Activated CD4-positive, alpha-beta T cell treated with anti-CD3 and anti-CD28 coated beads for 4 hours (primary cell): ENCODE results near the gene OR2T27.
"Not testable (repeated sequence)": the region's sequence is repeated elsewhere in the genome, so short reads cannot be mapped to it uniquely, and the experiment has no call there.

Source experiments
- DNase-seq, 2 donors: peaks; one replicate each; pipeline ENCODE4 v3.0.0-alpha.2; 2020

The OR2T27 gene

DNA sequence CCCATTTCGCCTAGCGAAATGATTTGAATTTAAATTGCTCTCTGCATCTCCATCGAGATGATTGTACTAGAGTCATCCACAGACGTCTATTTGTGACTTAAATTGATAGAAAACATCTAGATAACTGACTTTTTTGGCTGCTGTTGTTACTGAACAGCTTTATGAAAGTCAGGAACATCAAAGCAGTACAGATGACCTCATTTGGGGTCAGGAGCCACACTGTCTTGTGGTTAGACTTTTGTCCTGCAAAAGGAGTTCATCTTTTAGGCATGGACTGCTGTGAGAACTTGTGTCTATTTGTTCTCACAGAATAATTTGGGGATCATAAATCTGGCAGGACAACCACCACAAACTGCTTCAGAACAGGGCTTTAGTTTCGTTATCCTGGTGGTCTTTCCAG lies 15.7 kb downstream of the OR2T27 start:
- DNase-seq, result not testable (repeated sequence)

DNA sequence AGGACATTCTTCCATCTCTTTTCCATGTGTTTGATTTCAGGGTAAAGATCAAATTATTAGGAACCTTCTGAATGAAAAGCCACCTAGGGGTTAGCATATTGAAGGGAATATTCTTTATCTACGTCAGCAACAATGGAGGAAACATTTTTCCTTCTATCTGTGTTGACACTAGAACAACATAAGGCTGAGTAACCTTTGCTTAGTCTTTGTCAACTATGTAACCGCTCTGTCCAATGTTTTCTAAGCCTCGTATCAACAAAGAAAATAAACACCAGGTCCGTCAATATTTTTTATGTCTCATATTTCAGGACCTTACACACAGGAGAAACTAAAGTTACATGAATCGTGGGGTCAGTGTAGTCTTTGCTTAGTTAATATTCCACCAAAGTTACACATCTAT lies 18.7 kb downstream of the OR2T27 start:
- DNase-seq, result not testable (repeated sequence)

DNA sequence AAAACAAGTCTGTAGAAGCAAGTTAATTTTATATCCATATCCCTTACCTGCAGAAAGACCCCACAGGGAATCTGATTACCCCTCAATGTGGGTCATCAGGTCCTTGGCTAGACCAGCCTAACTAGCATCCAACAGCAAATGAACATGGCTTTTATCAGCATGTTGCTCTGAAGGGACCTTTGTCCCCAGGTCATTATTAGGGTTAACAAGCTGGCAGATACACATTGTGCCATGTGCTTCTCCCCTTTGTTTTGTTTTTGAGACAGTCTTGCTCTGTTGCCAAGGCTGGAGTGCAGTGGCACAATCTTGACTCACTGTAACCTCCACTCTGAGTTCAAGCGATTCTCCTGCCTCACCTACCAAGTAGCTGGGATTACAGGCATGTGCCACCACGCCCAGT lies 20.3 kb downstream of the OR2T27 start, which contains the start of gene OR2T11:
Gene OR2T11 (minus strand): TSS at position 101 of the 400 bp plus-strand sequence. CDS start 7,963 bp downstream, outside the sequence.
- DNase-seq, result not testable (repeated sequence)

DNA sequence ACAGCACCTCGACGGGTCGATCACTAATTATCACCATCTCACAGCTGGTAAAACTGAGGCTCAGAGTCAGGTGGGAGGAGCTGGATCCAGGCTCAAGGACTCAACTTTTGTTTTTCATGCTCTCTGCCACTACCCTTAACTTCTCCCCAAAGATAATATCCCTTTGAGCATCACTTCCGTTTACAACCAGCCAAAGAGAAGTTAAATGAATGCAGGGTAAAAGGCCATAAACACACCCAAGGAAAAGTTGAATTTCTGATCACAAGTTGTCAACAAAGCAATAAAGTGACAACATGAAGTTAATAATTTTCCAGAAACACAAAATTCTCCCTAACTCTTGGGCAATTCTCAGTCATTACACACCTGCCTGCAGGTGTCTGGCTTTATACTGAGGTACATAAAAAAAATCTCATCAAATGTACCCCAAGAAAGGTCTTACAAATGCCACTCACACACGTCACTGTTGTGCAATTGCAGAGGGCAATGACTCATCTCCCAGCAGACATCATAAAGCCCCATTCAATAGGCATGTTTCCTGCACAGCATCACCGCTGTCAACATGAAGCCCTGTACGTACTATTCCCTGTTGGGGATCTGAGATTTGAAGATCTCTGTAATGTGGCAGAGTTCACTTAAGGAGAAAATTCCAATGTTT lies 23.8 kb downstream of the OR2T27 start:
- no peak for DNase-seq

DNA sequence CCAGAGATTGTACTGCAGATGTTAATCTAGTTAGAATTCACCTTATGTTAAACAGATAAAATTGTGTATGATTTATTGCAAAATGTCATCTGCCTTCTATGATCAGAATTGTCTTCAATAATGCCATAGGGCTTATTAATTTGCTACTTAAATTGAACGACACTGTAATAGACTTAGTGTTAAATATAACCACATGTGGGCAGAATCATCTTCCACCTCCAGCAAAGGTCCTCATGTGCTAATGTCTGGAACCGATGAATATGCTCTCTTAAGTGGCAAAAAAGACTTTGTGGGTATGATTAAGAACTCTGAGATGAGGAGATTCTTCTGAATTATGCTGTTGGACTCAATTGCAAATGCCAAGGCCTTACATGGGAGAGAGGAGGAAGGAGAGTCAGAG lies 24.8 kb downstream of the OR2T27 start:
- no peak for DNase-seq

DNA sequence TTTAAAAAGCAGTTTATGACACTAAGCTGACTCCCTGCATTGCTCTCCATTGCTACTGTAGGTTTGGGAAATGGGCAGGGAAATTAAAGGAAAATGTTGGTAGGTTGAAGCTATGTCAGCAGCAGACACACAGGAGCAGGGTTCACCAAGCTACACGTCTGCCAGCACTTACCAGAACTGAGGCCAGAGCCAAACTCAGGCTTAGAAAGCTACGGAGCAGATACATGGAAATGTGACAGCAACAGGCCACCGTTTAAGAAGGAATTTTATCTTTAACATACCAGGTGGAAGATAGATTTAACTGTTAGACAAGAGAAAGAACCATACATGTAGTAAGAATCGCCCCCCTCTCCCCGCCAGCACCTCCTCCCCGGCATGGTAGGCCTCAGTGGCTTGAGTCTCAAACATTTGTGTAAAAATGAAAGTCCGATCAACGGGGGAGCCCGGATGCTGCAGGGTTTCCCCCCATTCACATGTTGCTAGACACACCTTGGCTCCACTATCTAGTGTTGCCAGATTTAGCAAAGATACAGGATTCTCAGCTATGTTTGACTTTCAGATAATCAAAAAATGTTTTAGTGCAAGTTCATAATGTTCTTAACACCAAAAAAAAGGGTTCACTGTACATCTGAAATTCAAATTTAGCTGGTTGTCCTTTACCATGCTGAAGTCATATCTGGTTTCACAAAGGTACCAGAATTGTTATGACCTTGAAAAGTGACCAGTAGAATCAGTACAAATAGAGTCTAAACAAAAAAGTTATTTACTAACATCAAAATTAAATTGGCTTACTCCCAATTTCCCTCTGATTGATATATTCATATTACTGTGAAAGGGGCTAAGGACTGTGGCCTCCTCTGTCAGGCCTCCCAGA lies 27.1 kb downstream of the OR2T27 start:
- no peak for DNase-seq

DNA sequence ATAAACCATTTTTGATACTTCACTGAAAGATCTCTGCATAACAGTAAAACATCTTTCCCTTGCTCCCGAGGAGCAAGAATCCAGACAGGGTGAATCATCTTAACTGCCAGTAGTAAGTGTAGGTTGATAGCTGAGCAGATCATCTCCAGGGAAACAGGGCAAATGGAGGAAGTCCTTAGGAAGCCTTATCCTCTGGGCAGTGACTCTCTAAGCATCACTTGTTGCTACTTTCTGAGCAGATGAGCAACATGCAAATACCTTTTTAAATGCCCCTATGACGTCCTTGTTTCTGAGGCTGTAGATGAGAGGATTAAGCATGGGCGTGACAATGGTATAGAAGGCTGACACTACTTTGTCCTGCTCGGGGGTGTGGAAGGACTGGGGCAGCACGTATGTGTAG lies 29.4 kb downstream of the OR2T27 start:
- no peak for DNase-seq

DNA sequence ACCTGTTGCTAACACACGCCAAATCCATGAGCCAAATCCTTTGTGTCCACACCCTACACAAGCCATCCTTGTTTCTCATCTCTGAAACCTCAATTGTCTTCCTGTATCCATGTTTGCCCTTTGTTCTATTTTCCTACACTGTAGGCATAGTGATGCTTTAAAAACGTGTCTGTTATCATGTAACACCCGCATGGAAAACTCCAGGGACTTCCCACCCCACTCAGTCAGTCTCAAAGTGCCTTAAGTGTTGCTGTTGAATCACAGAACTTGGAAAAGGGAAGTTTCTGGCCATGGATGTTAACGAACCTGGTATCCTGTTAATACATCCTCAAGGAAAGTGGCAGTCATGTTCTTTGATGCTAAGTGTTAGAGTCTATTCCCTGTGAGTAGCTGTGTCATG lies 30.2 kb downstream of the OR2T27 start:
- no peak for DNase-seq

DNA sequence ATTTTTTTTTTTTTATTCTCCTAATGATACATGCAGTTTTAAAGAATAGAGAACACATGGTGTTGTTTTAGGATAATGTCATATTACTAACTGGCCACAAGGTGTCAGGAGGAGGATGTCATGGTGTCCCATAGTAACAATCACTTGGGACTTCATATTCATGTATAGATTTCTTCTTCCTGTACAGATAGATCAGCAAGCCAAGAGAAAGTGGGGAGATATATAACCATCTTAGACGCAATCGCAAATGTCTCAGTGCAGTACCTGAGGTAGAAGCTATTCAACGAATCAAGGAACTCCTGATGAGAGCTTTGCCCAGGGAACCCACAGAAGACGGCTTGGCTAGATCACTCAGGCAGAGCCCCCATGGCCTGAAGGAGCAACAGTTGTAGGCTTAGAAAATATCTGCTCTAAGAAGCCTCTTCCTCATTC lies 32.7 kb downstream of the OR2T27 start:
- no peak for DNase-seq

DNA sequence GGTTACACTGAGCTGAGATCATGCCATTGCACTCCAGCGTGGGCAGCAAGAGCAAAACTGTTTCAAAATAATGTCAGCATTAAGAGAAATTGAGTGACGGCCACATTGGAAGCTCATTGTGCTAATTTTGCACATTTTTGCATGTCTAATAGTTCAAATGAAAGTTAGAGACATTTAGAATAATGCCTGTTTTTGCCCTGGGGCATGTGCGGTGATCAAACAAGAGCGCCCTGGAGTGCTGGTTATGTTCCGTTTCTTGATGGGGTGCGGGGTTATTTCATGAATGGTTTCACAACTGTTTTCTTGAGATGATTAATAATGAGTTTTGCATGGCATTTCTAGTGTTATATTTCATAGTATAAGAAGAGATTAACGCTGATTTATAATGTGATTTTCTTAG lies 33.6 kb downstream of the OR2T27 start:
- DNase-seq, result no peak

DNA sequence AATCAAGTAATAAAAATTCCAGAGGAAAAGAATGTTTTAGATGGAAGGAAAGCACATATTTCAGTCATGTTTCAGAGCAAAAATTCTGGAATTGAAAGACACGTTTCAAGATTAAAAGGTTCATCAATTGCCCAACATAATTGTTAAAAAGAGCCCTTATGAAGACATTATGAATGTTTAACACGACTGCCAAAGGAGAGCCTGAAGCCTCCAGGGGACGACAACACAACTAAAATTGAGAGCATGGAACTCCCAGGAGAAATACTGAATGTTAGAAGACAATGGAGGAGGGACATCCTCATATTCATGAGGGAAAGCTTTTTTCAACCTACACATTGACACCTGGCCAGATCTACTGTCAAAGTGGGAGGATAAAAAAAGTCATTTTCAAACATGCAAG lies 36.5 kb downstream of the OR2T27 start:
- DNase-seq, result peak; percentile 46 to 48

DNA sequence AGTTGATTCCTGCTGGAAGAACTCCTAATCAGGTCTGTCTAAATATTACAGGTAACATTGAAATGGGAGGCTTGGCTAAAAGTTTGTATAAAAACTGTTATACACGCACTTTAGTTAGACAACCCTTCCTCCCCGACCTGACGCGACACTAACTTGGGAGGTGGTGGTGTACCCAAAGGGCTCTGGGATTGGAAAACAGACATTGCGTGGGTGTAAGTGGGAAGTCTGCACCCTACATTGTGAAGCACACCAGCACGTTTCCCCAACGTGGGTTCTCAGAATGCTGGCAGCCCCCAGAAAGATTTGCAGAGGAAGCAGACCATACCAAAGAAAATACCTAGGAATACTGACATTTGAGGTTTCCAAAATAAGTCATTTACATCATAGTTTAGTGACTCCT lies 37.2 kb downstream of the OR2T27 start:
- no peak for DNase-seq

DNA sequence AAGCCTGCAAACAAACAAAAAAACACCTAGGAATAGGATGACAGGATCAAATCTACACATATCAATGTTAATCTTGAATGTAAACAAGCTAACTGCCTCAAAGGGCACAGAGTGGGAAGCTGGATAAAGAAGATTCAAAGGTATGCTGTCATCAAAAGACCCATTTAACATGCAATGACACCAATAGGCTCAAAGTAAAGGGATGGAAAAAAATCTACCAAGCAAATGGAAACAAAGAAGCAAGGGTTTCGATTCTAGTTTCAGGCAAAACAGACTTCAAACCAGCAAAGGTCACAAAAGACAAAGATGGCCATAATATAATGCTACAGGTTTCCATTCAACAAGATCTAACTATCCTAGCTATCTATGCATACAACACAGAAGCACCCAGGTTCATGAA lies 41.6 kb downstream of the OR2T27 start:
- no peak for DNase-seq

DNA sequence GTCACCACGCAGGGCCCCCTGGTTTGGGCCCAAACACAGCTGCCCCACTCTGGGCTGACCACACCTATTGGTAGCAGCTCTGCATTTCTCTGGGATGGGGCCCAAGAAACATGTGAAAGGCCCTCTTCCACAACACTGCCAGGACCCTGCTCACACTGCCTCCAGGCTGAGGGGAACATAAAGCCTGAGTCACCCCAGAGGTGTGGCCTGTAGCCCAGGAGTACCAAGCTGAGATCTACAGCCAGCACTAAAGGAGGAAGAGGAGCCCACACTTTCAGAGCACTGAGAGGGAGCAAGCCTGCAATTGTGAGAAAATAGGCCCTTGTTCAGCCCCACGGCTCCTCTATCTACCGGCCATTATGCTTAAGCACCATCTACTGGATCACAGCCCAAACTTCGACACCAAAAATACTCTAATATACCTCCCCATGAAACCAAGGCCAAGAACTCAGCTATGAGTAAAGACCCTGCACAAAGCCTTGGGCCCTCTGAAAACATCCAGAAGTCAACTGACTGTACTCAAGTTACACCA lies 43.4 kb downstream of the OR2T27 start:
- DNase-seq, result no peak

DNA sequence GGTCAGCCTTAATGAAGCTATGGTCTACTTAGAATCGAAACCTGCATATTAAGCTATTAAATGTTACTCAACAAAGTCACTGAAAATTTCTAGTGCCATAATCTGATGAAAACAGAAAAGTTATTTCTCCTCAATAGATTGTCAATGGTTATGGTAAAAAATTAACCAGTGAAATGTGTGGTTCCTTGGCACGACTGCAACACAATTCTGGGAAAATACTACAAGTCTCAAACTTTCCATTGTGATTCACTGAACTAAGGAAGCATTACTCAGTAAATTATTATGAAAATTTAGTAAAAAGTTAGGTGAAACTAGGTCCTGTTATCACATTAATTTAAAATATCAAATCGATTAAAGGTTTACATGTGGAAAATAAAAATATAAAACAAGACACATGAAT lies 45.0 kb downstream of the OR2T27 start:
- DNase-seq, result no peak
